ENCODE data around the gene KLHDC10.

- no peak for TF ChIP-seq CTCF (IDR thresholded peaks at IDR 0.05)
- no peak for TF ChIP-seq POLR2AphosphoS5 (IDR thresholded peaks at IDR 0.05)
- TF ChIP-seq POLR2A (IDR thresholded peaks at IDR 0.05), result no peak
- TF ChIP-seq EP300 (IDR thresholded peaks at IDR 0.05), result no peak
Measured at GRCh38 chr7:130112093-130112492, 41.8 kb downstream of the KLHDC10 start.
